NB4 (cell line): ENCODE data around the gene LRP11.

Experiments used
- CTCF ChIP-seq: IDR thresholded peaks from one replicate; pipeline ENCODE4 v1.5.1; 2012; ENCODE audit warnings: low read depth, low read length
- MAX ChIP-seq: IDR thresholded peaks from 2 replicates; pipeline ENCODE4 v1.6.1; 2011; ENCODE audit warnings: low read depth, low read length
- MYC ChIP-seq: IDR thresholded peaks from 2 replicates; pipeline ENCODE4 v1.6.1; 2011; ENCODE audit warnings: low read depth, low read length
- POLR2A ChIP-seq: IDR thresholded peaks from 2 replicates; pipeline ENCODE4 v1.6.1; 2011; ENCODE audit warnings: mild to moderate bottlenecking; ENCODE audit not compliant: insufficient read length; ENCODE audit errors: extremely low read depth

DNA sequence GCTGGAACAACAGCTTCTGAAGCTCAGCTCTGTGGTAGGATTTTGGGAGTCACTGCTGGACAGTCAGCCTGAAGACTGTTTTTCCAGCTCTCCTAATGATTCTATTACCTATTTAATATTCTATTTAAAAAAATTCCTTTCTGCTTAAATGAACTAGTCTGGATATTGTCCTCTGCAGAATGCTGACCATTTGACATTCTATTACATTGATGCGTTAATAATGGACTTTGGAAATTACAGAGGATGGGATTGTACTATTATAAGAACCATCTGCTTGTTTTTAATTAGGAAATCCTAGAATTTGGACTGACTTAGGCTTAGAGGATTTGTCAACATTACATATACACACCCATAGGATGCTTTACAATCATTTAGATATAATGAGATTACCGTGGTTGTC, 19.7 kb downstream of the LRP11 start:
- no peak for TF ChIP-seq CTCF
- no peak for TF ChIP-seq MYC
- no peak for TF ChIP-seq POLR2A
- no peak for TF ChIP-seq MAX
